Erythroblast (primary cell): ENCODE data around the gene SCNN1B.

Source experiments
- GATA1 ChIP-seq: IDR thresholded peaks from 2 replicates; pipeline ENCODE4 v1.6.1; 2011; ENCODE audit warnings: low read depth, mild to moderate bottlenecking, control low read depth, low read length, moderate library complexity
- POLR2A ChIP-seq: IDR thresholded peaks from 2 replicates; pipeline ENCODE4 v1.6.1; 2011; ENCODE audit warnings: mild to moderate bottlenecking, low read length

- no peak for TF ChIP-seq POLR2A
- TF ChIP-seq GATA1, result no peak
Measured at GRCh38 chr16:23321206-23321875, 19.2 kb downstream of the SCNN1B start.
